NCI-H1930 (cell line): ENCODE data around the gene BICRAL.
"Not testable (repeated sequence)": the region's sequence is repeated elsewhere in the genome, so short reads cannot be mapped to it uniquely, and the experiment has no call there.

Experiments used
- DNase-seq, 2 experiments: peaks; one replicate each; lab custom pipeline; 2025; lab: John Stamatoyannopoulos, UW

BICRAL gene

DNA sequence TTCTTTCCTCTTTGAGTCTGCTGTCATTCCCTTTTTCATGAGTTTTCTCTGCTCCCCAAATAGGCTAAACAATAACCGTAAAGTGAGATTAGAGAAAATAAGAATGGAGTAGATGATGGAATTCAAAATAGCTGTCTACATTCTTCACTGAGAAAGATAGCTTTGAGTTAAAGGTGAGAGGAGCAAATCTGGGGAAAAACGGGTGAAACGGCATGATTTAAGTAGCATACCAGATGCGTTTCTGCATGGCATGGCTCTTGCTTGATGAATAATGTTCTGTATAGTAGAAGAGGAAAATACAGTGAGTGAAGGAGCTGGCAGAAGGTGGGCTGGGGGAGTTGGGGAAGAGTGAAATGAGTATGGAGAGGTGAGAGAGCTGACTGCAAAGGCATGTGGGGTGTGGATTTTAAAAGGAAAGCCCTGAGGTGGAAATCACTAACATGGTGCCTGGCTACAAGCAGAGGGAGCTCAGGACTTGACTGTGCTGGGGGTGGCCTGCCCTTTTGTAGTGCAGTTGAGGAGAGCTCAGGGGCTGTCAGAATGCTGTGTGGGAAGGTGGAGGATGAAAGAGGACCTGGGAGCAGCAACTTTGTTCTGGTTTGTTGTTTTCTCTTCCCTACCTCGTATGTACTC lies 8.8 kb downstream of the BICRAL start:
- no peak for DNase-seq

DNA sequence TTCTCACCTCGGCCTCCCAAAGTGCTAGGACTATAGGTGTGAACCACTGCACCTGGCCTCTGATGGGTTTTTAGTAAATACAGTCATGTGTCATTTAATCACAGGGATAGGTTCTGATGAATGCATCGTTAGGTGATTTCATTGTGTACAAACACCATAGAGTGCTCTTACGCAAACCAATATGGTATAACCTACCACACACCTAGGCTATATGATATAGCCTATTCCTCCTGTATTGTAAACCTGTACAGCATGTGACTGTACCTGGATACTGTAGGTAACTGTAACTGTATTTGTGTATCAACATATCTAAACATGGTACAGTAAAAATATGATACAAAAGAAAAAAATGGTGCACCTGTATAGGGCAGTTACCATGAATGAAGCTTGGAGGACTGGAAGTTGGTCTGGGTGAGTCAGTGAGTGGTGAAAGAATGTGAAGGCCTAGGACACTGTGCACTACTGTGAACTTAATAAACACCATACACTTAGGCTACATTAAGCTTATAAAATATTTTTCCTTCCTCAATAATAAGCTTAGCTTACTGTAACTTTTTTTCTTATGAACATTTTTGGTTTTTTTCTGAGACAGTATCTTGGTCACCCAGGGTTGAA lies 10.0 kb downstream of the BICRAL start:
- peak in 1 of 2 experiments; percentile 37 for DNase-seq

DNA sequence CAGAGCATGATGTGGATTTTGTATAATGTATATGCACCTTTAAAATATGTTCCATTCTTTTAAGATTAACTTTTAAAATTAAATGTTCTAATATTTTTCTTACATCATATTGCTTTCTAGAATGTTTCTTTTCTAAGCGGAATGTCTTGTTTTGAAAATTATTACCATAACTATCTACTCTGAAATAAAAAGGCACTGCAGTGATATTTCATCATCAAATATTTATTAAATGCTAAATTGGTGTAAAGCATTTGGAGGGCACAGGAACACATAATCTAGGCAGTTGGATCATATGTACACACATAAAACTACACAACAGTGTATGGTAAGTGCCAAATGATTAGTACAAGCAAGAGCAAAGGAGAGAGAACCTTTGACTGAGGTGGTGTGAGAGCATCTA lies 13.8 kb downstream of the BICRAL start:
- DNase-seq: peak in 1 of 2 experiments; percentile 51

DNA sequence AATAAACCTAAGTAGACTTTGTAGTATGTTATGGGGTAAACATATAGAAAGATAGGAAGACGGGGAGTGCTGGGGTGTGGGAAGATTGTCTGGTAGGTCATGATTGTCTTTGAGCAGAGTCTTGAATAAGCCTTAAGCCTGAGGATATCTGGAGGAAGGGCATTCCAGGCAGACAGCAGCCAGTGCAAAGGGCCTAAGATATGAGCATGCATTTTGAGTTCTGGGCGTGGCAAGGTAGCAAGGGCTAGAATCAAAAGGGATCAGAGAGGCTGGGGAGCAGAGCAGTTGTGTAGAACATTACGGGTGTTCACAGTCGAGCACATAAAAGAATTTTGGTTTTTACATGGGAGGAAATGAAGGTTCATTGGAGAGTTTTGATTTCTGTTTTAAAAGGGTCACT lies 14.3 kb downstream of the BICRAL start:
- no peak for DNase-seq

DNA sequence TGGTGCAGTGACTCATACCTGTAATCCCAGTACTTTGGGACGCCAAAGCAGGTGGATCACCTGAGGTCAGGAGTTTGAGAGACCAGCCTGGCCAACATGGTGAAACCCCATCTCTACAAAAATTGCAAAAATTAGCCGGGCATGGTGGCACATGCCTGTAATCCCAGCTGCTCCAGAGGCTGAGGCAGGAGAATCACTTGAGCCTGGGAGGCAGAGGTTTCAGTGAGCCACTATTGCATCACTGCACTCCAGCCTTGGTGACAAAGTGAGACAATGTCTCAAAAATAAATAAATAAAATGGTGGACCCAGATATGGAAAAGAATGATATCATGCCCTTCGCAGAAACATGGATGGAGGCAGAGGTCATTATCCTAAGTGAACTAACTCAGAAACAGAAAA lies 15.8 kb downstream of the BICRAL start:
- DNase-seq: not testable (repeated sequence)

DNA sequence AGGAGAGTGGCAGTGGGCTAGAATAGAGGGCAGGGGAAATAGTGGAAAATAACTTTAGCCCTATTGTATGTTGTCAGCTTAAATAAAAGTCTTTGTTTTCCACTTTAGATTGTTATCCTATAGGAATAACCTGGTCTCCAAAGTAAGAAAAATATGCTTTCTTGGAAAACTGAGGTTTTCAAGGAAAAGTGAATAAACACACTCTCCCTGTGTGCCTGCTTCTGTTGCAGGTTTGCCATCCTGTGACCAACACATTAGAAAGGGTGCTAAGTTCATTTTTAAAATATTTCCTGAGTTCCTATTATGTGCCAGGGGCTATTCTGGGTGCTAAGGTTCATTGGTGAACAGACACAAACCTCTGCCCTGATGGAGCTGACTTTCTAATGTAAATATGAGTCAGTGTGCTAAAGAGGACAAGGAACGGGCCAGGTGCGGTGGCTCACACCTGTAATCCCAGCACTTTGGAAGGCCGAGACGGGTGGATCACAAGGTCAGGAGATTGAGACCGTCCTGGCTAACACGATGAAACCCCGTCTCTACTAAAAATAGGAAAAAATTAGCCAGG lies 23.5 kb downstream of the BICRAL start:
- DNase-seq: no peak

DNA sequence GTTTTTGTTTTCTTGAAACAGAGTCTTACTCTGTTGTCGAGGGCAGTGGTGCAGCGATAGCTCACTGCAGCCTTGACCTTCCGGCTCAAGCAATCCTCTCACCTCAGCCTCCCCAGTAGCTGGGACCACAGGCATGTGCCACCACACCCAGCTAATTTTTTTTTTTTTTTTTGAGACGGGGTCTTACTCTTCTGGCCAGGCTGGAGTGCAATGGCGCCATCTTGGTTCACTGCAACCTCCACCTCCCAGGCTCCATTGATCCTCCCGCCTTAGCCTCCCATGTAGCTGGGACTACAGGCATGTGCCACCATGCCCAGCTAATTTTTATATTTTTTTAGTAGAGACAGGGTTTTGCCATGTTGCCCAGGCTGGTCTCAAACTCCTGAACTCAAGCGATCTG lies 24.5 kb downstream of the BICRAL start:
- DNase-seq: not testable (repeated sequence)

DNA sequence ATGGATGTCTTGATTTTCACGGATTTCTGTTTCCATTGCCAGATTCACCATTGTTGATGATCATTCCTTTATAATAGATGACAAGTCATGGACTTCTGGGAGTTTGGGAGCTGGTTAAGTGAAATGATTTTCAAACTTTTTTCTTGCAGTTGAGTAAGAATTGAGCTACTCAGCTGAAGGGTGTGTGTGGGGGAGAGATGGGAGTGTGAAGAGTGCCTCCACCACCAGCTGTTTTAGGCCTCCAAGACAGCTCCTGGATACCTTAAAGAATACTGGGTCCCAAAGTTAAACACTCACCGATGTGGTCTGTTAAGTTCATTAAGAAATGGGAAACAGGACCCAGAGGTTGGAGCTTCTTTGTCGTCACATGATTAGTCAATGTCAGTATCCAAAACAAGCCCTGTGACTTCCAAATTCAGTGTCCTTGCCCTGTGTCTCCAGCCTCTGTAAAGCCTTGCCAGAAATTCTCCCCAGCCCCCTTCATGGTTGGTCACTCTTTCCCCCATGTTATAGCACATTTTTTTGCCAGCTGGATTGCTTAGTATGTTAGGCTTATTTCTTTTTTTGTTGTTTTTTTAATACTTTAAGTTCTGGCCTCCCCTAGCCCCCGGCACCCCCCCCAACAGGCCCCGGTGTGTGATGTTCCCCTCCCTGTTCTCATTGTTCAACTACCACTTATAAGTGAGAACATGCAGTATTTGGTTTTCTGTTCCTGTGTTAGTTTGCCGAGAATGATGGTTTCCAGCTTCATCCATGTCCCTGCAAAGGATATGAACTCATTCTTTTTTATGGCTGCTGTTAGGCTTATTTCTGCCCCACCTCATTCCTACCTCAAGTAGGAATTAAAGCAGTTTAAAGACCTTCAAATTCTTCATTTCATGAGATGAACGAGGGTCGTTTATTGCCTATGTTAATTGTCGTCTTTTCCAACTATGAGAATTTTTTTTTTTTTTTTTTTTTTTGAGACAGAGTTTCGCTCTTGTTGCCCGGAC lies 26.9 kb downstream of the BICRAL start:
- DNase-seq: no peak

DNA sequence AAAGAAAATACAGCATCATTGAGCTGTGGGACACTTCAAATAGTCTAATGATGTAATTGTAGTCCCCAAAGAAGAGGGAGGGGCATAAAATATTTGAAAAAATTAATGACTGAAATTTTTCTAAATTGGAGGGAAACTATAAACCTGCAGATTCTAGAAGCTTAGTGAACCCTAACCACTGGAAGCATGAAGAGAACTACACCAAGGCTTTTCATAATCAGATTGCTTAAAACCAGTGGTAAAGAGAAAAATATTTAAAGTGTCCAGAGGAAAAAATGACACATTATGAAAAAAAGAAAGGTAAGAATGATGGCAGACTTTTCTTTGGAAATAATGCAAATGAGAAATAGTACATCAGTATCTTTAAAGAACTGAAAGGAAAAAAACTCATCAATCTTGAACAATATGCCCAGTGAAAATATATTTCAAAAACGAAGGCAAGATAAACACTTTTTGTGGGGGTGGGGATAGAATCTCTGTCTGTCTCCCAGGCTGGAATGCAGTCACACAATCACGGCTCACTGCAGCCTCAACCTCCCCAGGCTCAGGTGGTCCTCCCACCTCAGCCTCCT lies 31.3 kb downstream of the BICRAL start:
- DNase-seq: no peak

DNA sequence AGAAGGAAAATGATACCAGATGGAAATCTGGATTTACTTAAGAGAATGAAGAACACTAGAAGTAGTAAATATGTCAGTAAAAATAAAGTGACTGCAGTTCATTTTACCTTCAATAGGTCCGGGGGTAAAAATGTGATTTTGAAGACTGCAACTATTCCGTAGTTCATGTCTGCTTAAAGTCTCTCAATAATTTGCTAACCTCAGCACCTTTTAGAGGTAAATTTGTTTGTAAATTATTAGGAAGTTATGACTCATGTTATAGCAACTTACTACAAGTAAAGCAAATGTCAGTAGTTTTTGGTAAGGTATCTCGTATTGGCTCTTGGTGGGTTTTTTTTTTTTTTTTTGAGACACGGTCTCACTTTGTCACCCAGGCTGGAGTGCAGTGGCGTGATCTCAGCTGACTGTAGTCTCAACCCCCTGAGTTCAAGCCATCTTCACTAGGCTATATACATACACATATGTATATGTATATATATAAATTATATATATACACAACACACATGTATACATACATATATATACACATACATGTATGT lies 32.1 kb downstream of the BICRAL start:
- DNase-seq: no peak

DNA sequence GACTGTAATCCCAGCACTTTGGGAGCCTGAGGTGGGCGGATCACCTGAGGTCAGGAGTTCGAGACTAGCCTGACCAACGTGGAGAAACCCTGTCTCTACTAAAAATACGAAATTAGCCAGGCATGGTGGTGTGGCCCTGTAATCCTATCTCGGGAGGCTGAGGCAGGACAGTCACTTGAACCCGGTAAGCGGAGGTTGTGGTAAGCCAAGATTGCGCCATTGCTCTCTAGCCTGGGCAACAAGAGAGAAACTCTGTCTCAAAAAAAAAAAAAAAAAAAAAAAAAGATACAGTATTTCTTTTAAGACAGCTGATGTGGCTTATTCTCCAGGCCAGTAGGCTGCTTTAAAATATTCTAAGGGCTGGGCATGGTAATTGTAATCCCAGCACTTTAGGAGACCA lies 33.9 kb downstream of the BICRAL start:
- DNase-seq: not testable (repeated sequence)

DNA sequence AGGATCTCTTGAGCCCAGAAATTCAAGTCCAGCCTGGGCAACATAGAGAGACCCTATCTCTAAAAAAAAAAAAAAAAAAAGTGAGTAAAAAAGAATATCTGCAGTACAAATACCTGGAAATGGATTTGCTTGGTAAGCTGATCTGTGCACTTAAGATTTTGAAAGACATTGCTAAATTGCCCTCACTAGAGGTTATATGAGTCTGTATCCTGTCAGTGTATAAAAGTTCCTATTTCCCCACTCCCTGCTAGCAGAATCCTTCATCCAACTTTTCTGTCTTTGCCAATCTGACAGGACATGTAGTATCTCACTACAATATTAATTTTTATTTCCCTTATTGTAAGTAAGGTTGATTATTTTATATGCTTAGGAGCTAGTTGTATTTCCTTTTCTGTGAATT lies 36.1 kb downstream of the BICRAL start:
- DNase-seq: no peak

DNA sequence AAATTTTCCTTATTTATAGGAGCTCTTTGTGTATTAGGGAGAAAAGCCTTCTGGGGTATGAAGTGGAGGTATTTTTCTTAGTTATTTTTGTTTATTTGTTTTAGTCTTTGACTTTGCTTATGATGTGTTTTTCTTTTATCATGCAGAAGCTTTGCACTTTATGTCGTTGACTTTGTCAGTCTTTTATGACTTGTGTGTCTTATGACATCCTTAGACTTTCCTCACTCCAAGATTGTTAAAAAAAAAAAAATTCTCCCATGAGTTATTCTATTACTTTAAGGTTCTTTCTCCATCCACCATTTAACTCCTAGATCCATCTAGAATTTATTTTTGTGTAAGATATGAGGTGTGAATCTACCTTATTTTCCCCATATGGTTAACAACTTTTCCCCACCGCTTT lies 36.6 kb downstream of the BICRAL start:
- no peak for DNase-seq

DNA sequence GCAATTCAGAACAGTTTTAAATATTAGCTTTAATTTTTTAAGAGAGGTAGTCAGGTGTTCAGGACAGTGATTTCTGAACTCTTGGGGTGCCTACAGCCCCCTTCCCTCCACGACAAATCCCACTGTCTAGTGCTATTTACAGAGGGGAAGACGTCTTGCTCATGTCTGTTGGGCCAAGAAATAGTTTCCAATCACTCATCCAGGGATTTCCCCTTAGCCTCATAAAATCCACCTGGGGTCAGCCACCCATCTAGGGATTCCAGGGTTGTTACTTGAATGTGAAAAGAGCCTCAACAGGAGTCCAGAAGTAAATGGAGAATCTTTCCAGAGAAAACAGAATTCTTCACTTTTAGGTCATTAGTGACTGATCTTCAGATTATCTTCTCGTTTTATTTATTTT lies 37.0 kb downstream of the BICRAL start:
- no peak for DNase-seq

DNA sequence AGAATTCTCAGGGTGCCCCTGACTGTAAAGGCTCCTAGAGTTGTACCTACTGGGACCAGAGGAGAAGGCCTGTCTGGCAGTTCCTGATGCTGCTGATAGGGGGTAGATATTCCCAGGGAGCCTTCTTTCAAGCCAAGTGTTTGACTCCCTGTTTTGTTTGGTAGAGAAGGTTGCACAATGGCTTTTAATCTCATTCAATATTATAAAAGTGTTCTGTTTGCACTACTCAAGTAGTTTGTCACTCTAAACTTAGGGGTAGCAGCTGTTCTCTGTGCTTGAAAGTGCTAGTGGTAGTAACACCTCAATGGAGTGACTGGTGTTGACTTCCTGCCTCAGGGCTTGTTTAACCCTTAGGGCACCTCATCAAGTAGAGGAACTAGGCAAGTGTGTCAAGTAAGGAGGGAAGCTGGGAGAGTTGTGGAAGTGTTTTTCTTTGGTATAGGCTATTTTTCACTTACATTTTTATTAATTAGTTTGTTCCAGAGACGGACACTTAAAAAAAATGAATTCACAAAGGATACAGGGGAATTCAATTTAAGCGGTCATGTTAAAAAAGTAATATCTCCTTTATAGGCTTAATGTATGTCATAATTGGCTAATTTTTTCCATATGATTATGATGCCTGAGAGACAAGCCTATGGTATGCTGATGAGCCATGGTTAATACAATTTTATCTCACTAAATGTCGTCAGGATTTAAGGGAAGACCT lies 38.1 kb downstream of the BICRAL start:
- DNase-seq: no peak

DNA sequence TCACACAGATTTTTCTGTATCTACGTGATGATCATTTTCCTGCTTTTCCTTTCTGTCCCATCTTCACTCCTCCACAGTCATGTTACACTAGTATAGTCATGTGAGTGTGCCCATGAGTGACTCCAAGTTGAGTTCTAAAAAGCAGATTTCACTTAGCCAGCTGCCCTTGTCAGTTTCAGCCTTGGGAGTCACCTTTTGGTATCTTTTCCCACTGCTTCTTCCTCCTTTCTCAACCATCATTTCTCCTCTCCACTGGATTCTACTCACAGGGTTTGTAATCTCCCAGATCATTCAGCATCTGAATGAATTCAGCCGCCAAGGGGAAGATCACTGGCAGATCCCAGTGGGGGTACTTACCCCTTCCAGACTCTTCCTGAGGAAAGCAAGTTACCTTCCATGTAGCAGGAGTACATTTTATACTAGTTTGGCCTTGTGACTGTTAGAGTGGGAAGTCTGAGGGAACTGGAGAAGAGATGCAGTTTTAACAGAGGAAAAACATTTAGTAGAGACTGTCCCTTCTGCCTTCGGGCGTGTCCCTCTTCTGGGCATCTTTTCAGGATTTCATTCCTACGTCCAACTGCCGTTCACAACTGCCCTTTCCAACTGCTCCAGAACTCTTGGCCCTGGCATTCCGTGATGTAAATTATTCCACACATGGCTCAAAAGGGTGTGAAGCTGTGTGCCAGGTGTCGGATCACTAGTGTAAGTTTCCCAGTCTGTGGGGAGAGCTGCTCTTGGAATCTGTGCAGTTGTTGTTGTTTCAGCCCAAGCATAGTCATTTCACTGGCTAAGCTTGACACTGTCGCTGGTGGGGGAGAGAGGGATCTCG lies 38.9 kb downstream of the BICRAL start:
- DNase-seq: no peak

DNA sequence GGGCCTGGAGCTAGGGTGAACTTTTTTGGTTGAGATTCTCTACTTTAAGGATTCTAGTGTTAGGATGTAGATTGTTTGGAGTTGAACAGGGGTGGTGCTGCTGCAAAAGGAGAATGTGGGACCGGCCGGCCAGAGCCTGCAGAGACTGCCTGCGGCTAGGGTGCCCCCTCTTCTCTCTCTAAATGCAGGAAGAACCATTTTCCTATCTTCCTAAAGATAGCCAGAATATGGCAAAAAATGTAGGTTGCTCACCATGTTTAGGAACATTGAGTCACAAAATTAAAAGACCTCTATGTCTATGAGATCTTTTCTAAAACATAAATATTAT lies 39.5 kb downstream of the BICRAL start:
- no peak for DNase-seq

DNA sequence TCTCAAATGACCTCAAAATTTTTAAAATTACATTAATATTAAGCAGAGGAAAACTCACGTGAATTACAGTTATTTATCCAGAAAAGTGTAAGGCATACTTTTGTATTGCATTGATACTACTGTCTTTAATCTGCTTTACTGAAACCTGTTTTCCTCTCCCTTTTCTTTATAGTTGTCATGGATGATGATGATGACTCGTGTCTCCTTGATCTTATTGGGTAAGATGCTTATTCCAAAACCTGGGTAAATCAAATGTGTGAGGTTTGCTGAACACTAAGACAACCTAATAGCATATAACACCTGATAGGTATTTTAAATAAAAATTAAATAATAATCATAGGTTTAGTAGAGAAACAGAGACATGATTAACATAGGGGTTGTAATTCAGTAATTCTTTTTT lies 40.0 kb downstream of the BICRAL start:
- DNase-seq: no peak

DNA sequence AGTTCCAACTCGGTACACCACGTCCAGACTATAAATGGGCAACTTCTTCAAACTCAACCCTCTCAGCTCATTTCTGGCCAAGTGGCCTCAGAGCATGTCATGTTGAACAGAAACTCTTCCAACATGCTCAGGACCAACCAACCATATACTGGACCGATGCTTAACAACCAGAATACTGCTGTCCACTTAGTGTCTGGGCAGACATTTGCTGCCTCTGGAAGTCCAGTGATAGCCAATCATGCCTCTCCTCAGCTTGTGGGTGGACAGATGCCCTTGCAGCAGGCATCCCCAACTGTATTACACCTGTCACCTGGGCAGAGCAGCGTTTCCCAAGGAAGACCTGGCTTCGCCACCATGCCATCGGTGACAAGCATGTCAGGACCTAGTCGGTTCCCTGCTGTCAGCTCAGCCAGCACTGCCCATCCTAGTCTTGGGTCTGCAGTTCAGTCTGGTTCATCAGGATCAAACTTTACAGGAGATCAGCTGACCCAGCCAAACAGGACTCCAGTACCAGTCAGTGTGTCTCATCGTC lies 47.8 kb downstream of the BICRAL start:
- no peak for DNase-seq

DNA sequence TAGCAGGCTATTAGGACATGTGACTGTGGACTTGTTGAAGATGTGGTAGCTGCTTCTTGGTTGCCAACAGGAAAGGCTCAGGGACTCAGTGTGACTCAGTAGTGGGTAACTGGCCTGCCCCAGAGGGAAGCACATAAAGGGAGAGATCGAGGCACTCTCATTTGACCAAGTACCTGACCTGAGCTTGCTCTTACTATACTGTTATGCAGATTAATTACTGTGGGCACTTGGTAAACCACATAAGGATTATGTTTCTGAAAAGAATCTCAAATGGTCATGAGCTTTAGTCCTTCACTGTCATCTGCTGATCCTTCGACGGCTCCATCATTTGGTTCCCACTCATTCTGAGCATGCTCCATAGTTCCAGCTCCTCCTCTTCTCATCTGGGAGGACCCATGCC lies 49.4 kb downstream of the BICRAL start:
- DNase-seq: no peak
